GM12891 (cell line): ENCODE measurements around the gene CRISPLD2.

ENCODE experiments used
- POLR2AphosphoS5 ChIP-seq: IDR thresholded peaks from 2 replicates; pipeline ENCODE4 v1.6.1; 2011; ENCODE audit warnings: low read depth, low read length, control low read depth
- POU2F2 ChIP-seq: IDR thresholded peaks from 2 replicates; pipeline ENCODE4 v1.6.1; 2011; ENCODE audit warnings: low read depth, mild to moderate bottlenecking, control low read depth, low read length, moderate library complexity
- SPI1 ChIP-seq: IDR thresholded peaks from 2 replicates; pipeline ENCODE4 v1.6.1; 2011; ENCODE audit warnings: low read depth, low read length, control low read depth

- no peak for TF ChIP-seq POU2F2
- TF ChIP-seq SPI1, result no peak
- TF ChIP-seq POLR2AphosphoS5, result no peak
Observed at GRCh38 chr16:84957792-84958191, 138.0 kb downstream of the CRISPLD2 start.
